Activated naive CD4-positive, alpha-beta T cell treated with anti-CD3 and anti-CD28 coated beads for 36 hours (primary cell): Measurements from ENCODE around the gene TDRD9. TPM values are rescaled to one million over a fixed set of nuclear protein-coding genes. Genes with fewer than 3 reads are reported as not detected.

Experiments
- CTCF ChIA-PET: fragments of 350-600 bp; sonication (Branson Sonifier 250); formaldehyde crosslinking; loops from one replicate; lab custom pipeline; 2021; ENCODE audit warnings: antibody characterized with exemption; lab: Charles Lee
- DNase-seq: peaks from one replicate; pipeline ENCODE4 v3.0.0-alpha.2; 2020
- H3K27ac Mint-ChIP-seq: one replicate; pipeline ENCODE4 v1.8.0; 2021; ENCODE audit warnings: mild to moderate bottlenecking, mixed read lengths
- H3K27me3 Mint-ChIP-seq: one replicate; pipeline ENCODE4 v1.8.0; 2021; ENCODE audit warnings: low read depth, mixed read lengths
- H3K36me3 Mint-ChIP-seq: one replicate; pipeline ENCODE4 v1.8.0; 2021; ENCODE audit warnings: low read depth, mixed read lengths
- H3K4me1 Mint-ChIP-seq: one replicate; pipeline ENCODE4 v1.8.0; 2021; ENCODE audit warnings: low read depth, mixed read lengths
- H3K4me3 Mint-ChIP-seq: one replicate; pipeline ENCODE4 v1.8.0; 2021; ENCODE audit warnings: mild to moderate bottlenecking, moderate library complexity, mixed read lengths
- H3K9me3 Mint-ChIP-seq: one replicate; pipeline ENCODE4 v1.8.0; 2021; ENCODE audit warnings: mixed read lengths
- intact Hi-C: fragments of 100-400 bp; cut with micrococcal nuclease; formaldehyde crosslinking; loops from one replicate; pipeline ENCODE4 v1.15.1; 2023
- total RNA-seq, 2 experiments: library from RNA; stranded (reverse); gene quantifications; one replicate each; pipeline ENCODE4 v1.2.3, GENCODE V29; 2021

The TDRD9 gene
- total RNA-seq, 2 experiments from 2014 or later = 0.10 TPM; not detected in 1

DNA sequence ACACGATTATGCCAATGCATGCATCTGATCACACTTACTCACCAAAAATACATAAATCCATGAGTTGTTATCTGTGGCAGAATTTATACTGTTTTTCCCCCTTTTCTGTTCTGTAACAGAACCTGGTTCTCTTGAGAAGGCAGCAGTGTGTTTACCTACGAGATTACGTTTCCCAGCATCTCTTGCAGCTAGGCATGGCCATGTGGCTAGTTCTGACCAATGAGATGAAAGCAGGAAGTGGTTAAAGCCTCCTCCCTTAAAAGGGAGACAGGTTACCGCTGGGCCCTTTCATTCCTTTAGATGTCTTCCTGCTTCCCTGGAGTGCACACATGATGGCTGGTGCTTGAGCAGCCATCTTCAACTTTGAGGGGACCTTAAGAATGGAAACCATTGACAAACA lies 145.5 kb downstream of the TDRD9 start:
- no peaks in the 10 kb centered on the region for H3K36me3 Mint-ChIP-seq
- peaks cover 7% of the 10 kb centered on the region for H3K27me3 Mint-ChIP-seq
- DNase-seq = no peak
- no peak overlapping the region for H3K4me3 Mint-ChIP-seq
- H3K9me3 Mint-ChIP-seq = peaks cover 13% of the 10 kb centered on the region
- CTCF ChIA-PET = interaction anchor here (1.1 kb wide), 1 partner anchor 265 kb away, joined by 4 read pairs; no protein-coding TSS in a partner anchor
- no peak overlapping the region for H3K27ac Mint-ChIP-seq
- intact Hi-C loops = loop anchor here (10.0 kb wide), 1 partner anchor 269 kb away; no protein-coding TSS in a partner anchor
- H3K4me1 Mint-ChIP-seq = peaks cover 8% of the 10 kb centered on the region

DNA sequence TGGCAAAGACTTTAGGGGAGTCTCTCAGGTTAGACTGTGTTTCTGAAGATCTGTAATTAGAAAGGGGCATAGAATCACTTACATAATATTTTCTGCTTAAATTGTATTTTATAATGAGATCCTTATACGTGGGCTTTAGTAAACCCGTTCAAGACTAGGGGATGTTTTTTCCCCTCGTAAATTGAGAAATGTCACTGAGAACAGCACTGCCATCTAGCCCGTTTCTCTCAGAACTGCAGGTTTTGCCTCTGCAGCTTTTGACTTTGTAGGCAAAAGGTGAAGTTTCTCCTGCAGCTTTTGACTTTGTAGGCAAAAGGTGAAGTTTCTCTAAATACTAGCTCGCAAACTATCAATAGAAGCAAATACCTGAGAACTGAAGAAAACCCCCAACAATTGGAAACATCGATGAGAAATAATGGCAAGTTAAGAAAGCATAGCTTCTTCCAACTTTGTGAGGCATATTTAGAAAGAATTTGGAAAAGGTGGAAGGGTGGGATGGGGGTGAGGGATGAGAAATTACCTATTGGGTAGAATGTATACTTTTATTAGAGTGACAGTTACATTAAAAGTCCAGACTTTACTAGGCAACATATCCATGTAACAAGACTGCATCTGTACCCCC lies 147.4 kb downstream of the TDRD9 start:
- peaks cover 8% of the 10 kb centered on the region for H3K4me1 Mint-ChIP-seq
- no peak for DNase-seq
- peaks cover 13% of the 10 kb centered on the region for H3K9me3 Mint-ChIP-seq
- H3K27ac Mint-ChIP-seq = no peak overlapping the region
- intact Hi-C loops = loop anchor here (10.0 kb wide), 1 partner anchor 271 kb away; no protein-coding TSS in a partner anchor
- CTCF ChIA-PET = interaction anchor here (0.6 to 0.9 kb wide), 3 partner anchors 33 to 1245 kb away, joined by 3 to 4 read pairs (median 3); no protein-coding TSS in a partner anchor
- H3K27me3 Mint-ChIP-seq = peaks cover 5% of the 10 kb centered on the region
- no peak overlapping the region for H3K4me3 Mint-ChIP-seq
- H3K36me3 Mint-ChIP-seq = no peaks in the 10 kb centered on the region

DNA sequence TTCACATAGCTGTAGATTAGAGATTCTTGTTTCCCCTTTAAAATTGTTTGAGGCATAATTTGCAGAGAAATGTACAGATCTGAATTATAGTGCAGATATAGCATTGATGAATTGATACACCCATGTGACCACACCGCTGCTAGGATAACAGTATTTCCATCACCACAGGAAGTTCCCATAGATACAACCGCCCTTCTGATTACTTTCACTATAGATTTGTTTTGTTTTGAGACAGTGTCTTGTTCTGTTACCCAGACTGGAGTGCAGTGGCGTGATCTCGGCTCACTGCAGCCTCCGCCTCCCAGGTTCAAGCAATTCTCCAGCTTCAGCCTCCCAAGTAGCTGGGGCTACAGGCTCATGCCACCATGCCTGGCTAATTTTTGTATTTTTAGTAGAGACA lies 148.5 kb downstream of the TDRD9 start:
- no peak overlapping the region for H3K27ac Mint-ChIP-seq

DNA sequence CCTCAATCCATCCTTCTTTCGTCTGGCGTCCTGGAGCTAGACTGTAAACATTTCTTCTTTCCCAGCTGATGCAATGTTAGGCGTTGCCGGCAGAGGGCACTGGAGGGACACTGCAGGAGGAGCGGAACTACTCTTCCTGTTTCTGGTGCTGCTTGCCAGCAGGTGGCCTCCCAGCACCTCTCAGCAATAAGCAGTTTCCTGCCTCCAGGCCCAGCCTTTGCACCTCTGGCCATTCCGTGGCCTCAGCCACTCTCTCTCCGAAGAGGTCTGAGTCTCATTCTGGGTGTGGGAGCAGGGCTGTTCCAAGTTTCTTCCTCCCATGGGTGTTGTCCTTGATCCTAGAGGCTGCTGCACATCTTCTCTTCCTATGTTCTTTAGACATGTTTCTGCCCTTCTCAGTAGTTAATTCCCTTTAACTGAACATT lies 149.8 kb downstream of the TDRD9 start:
- Mint-ChIP-seq H3K27me3 (peaks cover 5% of the 10 kb centered on the region), H3K4me3 (no peak overlapping the region), H3K4me1 (peaks cover 8% of the 10 kb centered on the region), H3K9me3 (peaks cover 8% of the 10 kb centered on the region), H3K27ac (no peak overlapping the region), H3K36me3 (no peaks in the 10 kb centered on the region)
- intact Hi-C loops = loop anchor here (1.0 to 10.0 kb wide), 4 partner anchors 16 to 485 kb away; no protein-coding TSS in a partner anchor
- peak; percentile 94 for DNase-seq
- CTCF ChIA-PET = interaction anchor here (0.5 to 3.2 kb wide), 29 partner anchors 9 to 636 kb away, joined by 3 to 32 read pairs (median 3); no protein-coding TSS in a partner anchor

More for the DNA sequence above, 148.5 kb downstream of the TDRD9 start:
- peaks cover 5% of the 10 kb centered on the region for H3K27me3 Mint-ChIP-seq
- CTCF ChIA-PET = interaction anchor here (0.6 to 3.2 kb wide), 5 partner anchors 11 to 1244 kb away, joined by 4 to 32 read pairs (median 8); no protein-coding TSS in a partner anchor
- intact Hi-C loops = loop anchor here (10.0 kb wide), 1 partner anchor 272 kb away; no protein-coding TSS in a partner anchor
- peaks cover 13% of the 10 kb centered on the region for H3K9me3 Mint-ChIP-seq
- no peak for DNase-seq
- H3K4me3 Mint-ChIP-seq = no peak overlapping the region
- no peaks in the 10 kb centered on the region for H3K36me3 Mint-ChIP-seq
- peaks cover 8% of the 10 kb centered on the region for H3K4me1 Mint-ChIP-seq

DNA sequence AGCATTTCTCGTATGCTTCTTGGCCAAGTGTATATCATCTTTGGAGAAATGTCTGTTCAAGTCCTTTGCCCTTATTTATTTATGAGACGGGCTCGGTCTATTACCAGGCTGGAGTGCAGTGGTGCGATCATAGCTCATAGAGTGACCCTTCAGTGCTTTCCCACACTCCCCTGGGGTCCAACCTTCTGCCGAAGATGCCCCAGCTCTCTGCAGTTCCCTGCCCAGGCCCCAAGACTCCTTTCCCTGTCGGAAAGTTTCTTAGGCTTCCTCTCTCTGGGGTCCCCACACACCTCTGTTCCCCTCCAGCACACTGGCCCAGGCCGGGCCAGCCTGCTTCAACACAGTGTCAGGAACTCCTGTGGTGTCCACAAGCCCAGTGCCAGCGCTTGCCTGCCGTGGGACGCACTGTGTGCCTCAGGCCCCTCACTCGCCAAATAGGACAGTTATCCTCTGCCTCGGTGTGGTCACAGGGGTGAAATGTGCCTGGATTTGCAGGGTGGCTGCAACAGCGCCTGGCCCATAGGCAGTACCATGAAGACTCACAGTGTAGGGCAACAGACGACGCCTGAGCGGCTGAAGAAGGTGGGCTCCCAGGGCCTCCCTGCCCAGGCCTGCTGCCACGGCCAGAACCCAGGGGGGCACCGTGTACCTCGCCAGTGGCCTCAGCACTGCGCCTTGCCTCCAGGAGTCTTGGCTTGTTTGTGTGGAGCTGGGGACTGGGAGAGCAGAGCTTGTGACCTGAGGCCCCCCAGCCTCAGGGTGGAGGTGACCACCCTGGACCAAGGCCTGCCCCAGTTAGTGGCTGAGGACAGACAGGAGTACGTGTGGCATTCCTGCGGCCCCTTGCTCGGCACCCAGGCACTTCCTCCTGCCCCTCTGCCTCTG lies 152.4 kb downstream of the TDRD9 start:
- CTCF ChIA-PET = interaction anchor here (0.9 kb wide), 1 partner anchor 484 kb away, joined by 4 read pairs; no protein-coding TSS in a partner anchor
- no peak for DNase-seq
- Mint-ChIP-seq H3K27me3 (peaks cover 2% of the 10 kb centered on the region), H3K4me3 (no peak overlapping the region), H3K27ac (no peak overlapping the region), H3K4me1 (peaks cover 8% of the 10 kb centered on the region), H3K9me3 (no peaks in the 10 kb centered on the region), H3K36me3 (no peaks in the 10 kb centered on the region)
- intact Hi-C loops = no loop called here

DNA sequence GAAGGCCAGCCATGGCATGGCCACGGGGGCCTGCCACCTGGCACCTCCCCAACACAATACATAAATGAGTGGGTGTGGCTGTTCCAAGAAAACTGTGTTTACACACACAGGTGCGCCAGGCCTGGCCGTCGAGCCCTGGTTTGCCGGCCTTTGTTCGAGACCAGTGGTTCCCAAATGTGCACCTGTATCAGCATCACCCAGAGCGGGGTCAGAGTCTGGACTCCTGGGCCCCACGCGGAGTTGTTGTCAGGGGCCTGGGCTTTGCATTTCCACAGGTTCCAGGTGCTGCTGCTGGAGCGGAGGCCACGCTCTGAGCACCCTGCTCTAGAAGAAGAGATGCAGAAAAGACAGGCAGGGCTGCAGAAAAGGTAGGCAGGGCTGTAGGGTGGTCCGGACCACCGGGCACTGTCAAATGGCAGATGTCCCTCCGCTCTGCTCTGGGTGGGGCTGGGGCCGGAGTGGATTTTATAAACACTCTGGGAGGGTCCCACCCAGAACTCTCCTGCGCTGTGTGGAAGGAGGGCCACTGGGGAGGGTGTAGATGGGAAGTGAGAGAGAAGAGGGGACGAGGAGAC lies 153.1 kb downstream of the TDRD9 start:
- Mint-ChIP-seq H3K27me3 (peaks cover 6% of the 10 kb centered on the region), H3K36me3 (no peaks in the 10 kb centered on the region), H3K4me3 (no peak overlapping the region), H3K9me3 (no peaks in the 10 kb centered on the region), H3K4me1 (peaks cover 9% of the 10 kb centered on the region), H3K27ac (no peak overlapping the region)
- intact Hi-C loops = no loop called here
- no peak for DNase-seq
- CTCF ChIA-PET = no interaction called here

DNA sequence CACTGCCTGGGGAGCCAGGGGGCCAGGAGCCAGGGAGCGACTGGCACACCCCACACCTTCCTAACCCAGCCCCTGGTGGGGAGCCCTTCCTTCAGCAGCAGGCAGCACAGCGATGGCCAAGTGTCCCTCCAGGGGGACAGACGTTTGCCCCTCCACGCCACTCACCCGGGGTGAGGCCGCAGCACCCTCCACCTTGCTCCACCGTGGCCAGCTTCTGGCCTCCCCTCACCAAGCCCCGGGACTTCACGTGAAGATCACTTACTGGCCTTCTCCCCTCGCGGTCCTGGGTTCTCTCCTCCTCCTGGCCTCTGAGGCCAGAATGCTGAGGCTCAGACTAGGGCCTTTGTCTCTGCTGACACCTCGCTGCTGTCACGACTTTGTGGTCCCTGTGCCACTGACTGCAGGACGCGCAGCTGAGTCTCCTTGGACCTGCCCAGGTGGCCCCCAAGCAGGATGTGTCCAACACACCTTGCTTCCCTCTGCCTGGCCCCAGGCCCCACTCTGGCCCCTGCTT lies 153.8 kb downstream of the TDRD9 start:
- no peak for DNase-seq
- no peaks in the 10 kb centered on the region for H3K36me3 Mint-ChIP-seq
- CTCF ChIA-PET = no interaction called here
- H3K27me3 Mint-ChIP-seq = peaks cover 10% of the 10 kb centered on the region
- H3K4me3 Mint-ChIP-seq = no peak overlapping the region
- intact Hi-C loops = no loop called here
- no peaks in the 10 kb centered on the region for H3K9me3 Mint-ChIP-seq
- no peak overlapping the region for H3K27ac Mint-ChIP-seq
- H3K4me1 Mint-ChIP-seq = peaks cover 7% of the 10 kb centered on the region

DNA sequence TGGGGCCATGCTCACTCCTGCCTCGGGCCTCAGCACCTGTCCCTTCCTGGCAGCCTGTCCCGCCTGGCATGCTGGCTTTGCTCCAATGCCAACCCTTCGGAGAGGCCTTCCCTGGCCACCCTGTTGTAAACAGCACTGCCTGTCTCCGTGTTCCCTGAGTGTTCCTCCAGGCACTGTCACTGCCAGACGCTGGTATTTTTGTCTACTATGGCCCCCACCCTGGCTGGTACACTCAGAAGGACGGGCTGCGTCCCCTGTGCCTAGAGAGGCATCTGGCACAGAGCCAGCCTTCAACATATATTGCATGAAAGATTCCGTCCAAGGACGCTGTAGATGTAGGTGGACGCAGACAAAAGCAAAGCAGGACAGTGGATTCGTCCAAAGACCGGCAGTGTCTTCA lies 154.6 kb downstream of the TDRD9 start:
- Mint-ChIP-seq H3K27ac (no peak overlapping the region), H3K4me3 (no peak overlapping the region), H3K4me1 (peaks cover 5% of the 10 kb centered on the region), H3K36me3 (no peaks in the 10 kb centered on the region), H3K27me3 (peaks cover 12% of the 10 kb centered on the region), H3K9me3 (no peaks in the 10 kb centered on the region)
- CTCF ChIA-PET = no interaction called here
- DNase-seq = no peak
- intact Hi-C loops = no loop called here

DNA sequence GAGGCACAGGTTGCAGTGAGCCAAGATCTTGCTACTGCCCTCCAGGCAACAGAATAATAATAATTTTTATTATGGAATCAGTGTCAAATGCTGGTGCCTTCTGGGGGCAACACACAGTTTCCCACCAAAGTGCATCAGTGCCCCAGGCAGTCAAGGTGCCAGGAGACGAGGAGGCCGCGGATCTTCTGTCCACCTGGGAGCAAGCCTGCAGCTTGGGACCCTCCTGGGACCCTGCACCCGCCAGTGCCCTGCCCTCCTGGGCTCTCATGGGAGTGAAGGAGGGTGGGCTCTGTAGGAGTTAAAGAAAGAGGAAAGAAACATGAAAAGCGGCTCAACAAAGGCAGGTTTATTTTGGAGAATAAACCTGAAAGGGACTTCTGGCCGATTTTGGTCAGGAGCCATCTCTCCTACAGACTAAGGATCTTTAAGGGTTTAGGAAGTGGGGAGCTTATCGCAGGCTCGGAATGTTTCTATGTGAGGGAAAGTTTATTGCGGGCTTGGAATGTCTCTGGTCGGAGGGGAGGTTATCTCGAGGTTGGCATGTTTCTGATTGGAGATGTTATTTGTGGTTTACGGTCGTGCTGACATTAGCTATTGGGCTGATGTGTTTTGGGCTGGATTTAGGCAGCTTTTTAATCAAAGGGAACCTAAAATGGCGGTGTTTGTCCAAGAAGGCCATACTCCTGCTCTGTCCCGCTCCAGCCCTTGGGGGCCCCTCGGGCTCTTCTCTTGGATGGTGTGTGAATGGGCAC lies 156.2 kb downstream of the TDRD9 start:
- no peak overlapping the region for H3K4me3 Mint-ChIP-seq

DNA sequence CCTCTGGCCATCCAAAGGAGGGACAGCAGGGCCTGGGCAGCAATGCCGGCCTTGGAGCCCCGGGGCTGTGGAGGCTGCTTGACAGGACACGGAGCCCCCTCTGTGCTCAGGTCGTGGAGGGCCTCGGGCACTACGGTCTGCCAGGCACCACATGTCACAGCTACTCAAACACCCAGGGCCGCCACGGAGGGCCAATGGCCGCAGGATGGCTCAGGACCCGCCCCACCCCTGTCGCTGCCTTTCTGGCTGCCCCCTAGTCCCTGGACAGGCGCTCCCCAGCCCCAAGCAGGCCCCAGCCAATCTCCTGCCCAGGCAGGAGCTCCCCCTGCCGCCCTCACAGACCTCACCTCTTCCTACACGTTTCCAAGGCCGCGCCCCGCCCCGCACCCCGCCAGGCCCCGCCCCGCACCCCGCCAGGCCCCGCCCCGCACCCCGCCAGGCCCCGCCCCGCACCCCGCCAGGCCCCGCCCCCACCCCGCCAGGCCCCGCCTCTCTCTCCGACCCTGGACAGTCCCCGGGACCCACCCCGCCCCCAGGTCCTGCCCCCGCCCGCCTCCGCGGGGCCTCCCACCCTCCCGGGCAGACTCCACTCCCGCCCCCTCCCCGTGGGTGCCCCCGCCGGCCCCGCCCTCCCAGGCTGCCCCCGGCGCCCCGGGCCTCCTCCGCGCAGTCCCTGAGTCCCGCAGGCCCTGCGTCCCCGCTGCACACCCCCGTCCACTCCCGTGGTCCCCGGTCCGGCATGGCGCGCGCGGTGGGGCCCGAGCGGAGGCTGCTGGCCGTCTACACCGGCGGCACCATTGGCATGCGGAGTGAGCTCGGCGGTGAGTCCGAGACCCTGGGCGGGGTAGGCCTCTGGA lies 157.0 kb downstream of the TDRD9 start, which contains the start of gene ASPG:
ASPG (plus strand) TSS at position 669 of the 857 bp plus-strand sequence; CDS start at position 740, 71 bp downstream.
- CTCF ChIA-PET = interaction anchor here (0.6 kb wide), 2 partner anchors 14 to 480 kb away, joined by 3 read pairs; no protein-coding TSS in a partner anchor
- Mint-ChIP-seq H3K27me3 (peaks cover 10% of the 10 kb centered on the region), H3K9me3 (no peaks in the 10 kb centered on the region), H3K4me1 (peaks cover 1% of the 10 kb centered on the region), H3K36me3 (no peaks in the 10 kb centered on the region), H3K27ac (no peak within 1 kb of the TSS), H3K4me3 (no peak within 1 kb of the TSS)
- intact Hi-C loops = no loop called here
- peak; percentile 18 for DNase-seq

More for the DNA sequence above, 156.2 kb downstream of the TDRD9 start:
- peaks cover 1% of the 10 kb centered on the region for H3K4me1 Mint-ChIP-seq
- intact Hi-C loops = no loop called here
- H3K27me3 Mint-ChIP-seq = peaks cover 10% of the 10 kb centered on the region
- no peaks in the 10 kb centered on the region for H3K36me3 Mint-ChIP-seq
- CTCF ChIA-PET = interaction anchor here (0.6 kb wide), 2 partner anchors 14 to 481 kb away, joined by 3 read pairs; no protein-coding TSS in a partner anchor
- DNase-seq = no peak
- H3K27ac Mint-ChIP-seq = no peak overlapping the region
- H3K9me3 Mint-ChIP-seq = no peaks in the 10 kb centered on the region
